ENCODE data around the gene SPP2. TPM values are rescaled to one million over a fixed set of nuclear protein-coding genes. Genes with fewer than 3 reads are reported as not detected.

The SPP2 gene
- total and polyA plus RNA-seq, 2 of the 8 experiments (the other 6 are each of a cell fraction or from before 2014, with no cell fraction given) = not detected

GRCh38 chr2:234038076-234038802 is 12.3 kb upstream of the SPP2 start (continued):
- no peak for TF ChIP-seq POLR2AphosphoS5 (IDR thresholded peaks at IDR 0.05; ENCODE audit: low read depth, low read length)
- no peak for TF ChIP-seq ATF2 (IDR thresholded peaks at IDR 0.05; ENCODE audit: low read length)
- no peak for TF ChIP-seq KDM4A (IDR thresholded peaks at IDR 0.05; ENCODE audit: low read depth, low read length, severe bottlenecking)
- no peak for TF ChIP-seq EGR1 (IDR thresholded peaks at IDR 0.05; ENCODE audit: borderline replicate concordance, low read depth, low read length)
- TF ChIP-seq BRCA1 (IDR thresholded peaks at IDR 0.05; ENCODE audit: low read depth, low read length) = no peak
- TF ChIP-seq JUND (IDR thresholded peaks at IDR 0.05; ENCODE audit: low read length) = no peak
- no peak for TF ChIP-seq SIN3A (conservative IDR thresholded peaks at IDR 0.05 in 1 of 2, IDR thresholded peaks at IDR 0.05 in 1 of 2; ENCODE audit: low read depth in 1 of 2, low read length in 2 of 2)

Measured in H1 (cell line).